Iris pigment epithelial cell (primary cell): ENCODE measurements around the gene APOL2.
A peak's percentile ranks its signal among the peaks of the same experiment; 100 is the strongest.
"Not testable (repeated sequence)": the region's sequence is repeated elsewhere in the genome, so short reads cannot be mapped to it uniquely, and the experiment has no call there.

Source experiments
- DNase-seq: peaks from one replicate; pipeline ENCODE4 v3.0.0-alpha.2; 2011; ENCODE audit warnings: low read depth

The APOL2 gene

GRCh38 chr22:36197514-36198146 is 41.7 kb downstream of the APOL2 start:
- peak; percentile 26 for DNase-seq

- peak; percentile 91 for DNase-seq
Observed at GRCh38 chr22:36197065-36197440, 42.3 kb downstream of the APOL2 start.

- no peak for DNase-seq
Observed at GRCh38 chr22:36196254-36197064, 42.9 kb downstream of the APOL2 start.

- peak; percentile 79 for DNase-seq
Observed at GRCh38 chr22:36194971-36195370, 44.4 kb downstream of the APOL2 start.

GRCh38 chr22:36194385-36194784 is 44.9 kb downstream of the APOL2 start:
- no peak for DNase-seq

- no peak for DNase-seq
Observed at GRCh38 chr22:36193577-36193976, 45.8 kb downstream of the APOL2 start.

- no peak for DNase-seq
Observed at GRCh38 chr22:36193171-36193570, 46.2 kb downstream of the APOL2 start.

- DNase-seq, result peak; percentile 36
Observed at GRCh38 chr22:36192542-36192941, 46.8 kb downstream of the APOL2 start.

- DNase-seq, result no peak
Observed at GRCh38 chr22:36191106-36191836, 48.1 kb downstream of the APOL2 start.

- DNase-seq, result not testable (repeated sequence)
Observed at GRCh38 chr22:36187862-36188261, 51.5 kb downstream of the APOL2 start.

- no peak for DNase-seq
Observed at GRCh38 chr22:36185828-36186624, 53.3 kb downstream of the APOL2 start.

- DNase-seq, result peak; percentile 32
Observed at GRCh38 chr22:36184433-36185025, 54.8 kb downstream of the APOL2 start.

- DNase-seq, result no peak
Observed at GRCh38 chr22:36183446-36183845, 55.9 kb downstream of the APOL2 start.

GRCh38 chr22:36182857-36183256 is 56.5 kb downstream of the APOL2 start:
- no peak for DNase-seq

GRCh38 chr22:36182056-36182455 is 57.3 kb downstream of the APOL2 start:
- peak; percentile 55 for DNase-seq

GRCh38 chr22:36180928-36181327 is 58.4 kb downstream of the APOL2 start:
- no peak for DNase-seq

GRCh38 chr22:36180038-36180880 is 59.1 kb downstream of the APOL2 start:
- peak; percentile 51 for DNase-seq

- DNase-seq, result no peak
Observed at GRCh38 chr22:36177160-36177559, 62.2 kb downstream of the APOL2 start.
